ENCODE data around the gene RGS16.

DNA sequence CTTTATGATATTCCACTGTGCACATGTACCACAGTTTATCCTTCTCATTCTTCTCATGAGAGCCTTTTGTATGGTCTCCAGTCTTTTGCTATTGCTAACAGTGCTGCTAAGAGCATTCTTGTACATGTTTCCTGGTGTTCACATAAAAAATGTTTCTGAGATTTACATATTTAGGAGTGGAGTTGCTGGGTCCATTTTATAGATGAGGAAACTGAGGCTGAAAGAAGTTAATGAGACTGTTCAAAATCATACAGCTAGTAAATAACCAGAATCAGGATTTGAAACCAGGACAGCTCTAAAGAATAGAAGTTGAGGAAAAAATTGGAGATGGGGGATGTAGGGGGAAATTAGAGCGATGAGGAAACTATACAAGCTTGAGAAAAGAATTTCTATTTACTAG is 27.8 kb upstream of the RGS16 start:
- no peak for TF ChIP-seq POLR2AphosphoS5 (IDR thresholded peaks at IDR 0.05; ENCODE audit: insufficient read depth, low read depth, low read length)
- TF ChIP-seq POLR2A (IDR thresholded peaks at IDR 0.05; ENCODE audit: low read depth, low read length) = no peak
- TF ChIP-seq, protein P1, sequence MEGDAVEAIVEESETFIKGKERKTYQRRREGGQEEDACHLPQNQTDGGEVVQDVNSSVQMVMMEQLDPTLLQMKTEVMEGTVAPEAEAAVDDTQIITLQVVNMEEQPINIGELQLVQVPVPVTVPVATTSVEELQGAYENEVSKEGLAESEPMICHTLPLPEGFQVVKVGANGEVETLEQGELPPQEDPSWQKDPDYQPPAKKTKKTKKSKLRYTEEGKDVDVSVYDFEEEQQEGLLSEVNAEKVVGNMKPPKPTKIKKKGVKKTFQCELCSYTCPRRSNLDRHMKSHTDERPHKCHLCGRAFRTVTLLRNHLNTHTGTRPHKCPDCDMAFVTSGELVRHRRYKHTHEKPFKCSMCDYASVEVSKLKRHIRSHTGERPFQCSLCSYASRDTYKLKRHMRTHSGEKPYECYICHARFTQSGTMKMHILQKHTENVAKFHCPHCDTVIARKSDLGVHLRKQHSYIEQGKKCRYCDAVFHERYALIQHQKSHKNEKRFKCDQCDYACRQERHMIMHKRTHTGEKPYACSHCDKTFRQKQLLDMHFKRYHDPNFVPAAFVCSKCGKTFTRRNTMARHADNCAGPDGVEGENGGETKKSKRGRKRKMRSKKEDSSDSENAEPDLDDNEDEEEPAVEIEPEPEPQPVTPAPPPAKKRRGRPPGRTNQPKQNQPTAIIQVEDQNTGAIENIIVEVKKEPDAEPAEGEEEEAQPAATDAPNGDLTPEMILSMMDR (IDR thresholded peaks at IDR 0.05; ENCODE audit: extremely low read depth in 1 of 2, insufficient read depth in 1 of 2, low read depth in 1 of 2, low read length in 2 of 2) = no peak
- TF ChIP-seq, protein P2, sequence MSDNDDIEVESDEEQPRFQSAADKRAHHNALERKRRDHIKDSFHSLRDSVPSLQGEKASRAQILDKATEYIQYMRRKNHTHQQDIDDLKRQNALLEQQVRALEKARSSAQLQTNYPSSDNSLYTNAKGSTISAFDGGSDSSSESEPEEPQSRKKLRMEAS (IDR thresholded peaks at IDR 0.05; ENCODE audit: insufficient read depth, insufficient read length) = no peak
- no peak for TF ChIP-seq MYC (IDR thresholded peaks at IDR 0.05; ENCODE audit: low read depth, low read length)
